A549 (cell line): Measurements from ENCODE around the gene IGF2.

Experiments used
- CTCF ChIP-seq: fragments of >200 bp; sonication (Bioruptor Twin); formaldehyde crosslinking; IDR thresholded peaks from 3 replicates; pipeline ENCODE4 v1.5.1; 2016
- JUN ChIP-seq, 2 experiments: fragments of >200 bp; sonication (Bioruptor Twin); formaldehyde crosslinking; IDR thresholded peaks; 2 replicates in 1 of 2; 3 replicates in 1 of 2; pipeline ENCODE4 v1.6.1; 2016 to 2017
- KDM1A ChIP-seq: fragments of 200-600 bp; sonication (generic); IDR thresholded peaks from 2 replicates; pipeline ENCODE4 v1.6.1; 2016; ENCODE audit warnings: low read depth, mild to moderate bottlenecking
- POLR2AphosphoS2 ChIP-seq: conservative IDR thresholded peaks from 2 replicates; pipeline ENCODE4 v1.6.1; 2012; ENCODE audit warnings: low read length, improper control_type of control experiment, inconsistent platforms

DNA sequence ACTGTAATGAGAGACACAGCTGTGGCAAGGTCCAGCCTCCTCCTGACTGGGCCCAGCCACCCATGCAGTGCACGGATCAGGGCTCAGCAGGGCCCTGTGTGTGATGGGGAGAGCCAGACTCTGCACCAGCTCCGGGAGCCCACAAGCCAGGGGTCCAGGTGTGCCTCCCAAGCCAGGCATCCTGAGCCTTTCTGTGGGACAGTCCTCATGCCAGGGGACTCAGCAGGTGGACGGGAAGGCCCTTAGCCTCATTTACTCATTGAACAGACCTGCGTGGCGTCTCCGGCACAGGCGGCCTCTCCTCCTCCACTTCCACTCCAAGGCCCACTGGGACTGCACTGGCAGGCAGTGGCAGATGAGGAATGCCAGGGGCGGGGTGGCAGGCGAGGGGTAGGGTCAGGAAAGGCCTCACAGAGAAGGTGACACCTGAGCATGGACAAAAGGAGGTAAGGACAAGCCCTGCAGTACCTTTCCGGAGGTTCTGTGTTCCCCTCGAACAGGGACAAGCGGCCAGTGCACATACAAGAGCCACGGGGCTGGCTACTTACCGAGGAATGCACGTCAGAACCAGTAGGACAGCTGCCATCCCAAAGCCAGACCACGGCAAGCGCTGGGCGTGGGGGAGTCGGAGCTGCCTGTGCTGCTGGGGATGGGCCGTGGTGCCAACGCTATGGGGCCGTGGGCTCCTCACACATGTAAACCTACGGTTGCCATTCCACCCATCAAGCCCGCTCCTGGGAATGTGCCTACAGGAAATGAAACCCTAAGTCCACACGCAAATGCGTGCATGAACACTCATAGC, 52.7 kb downstream of the IGF2 start:
- TF ChIP-seq CTCF (no peak), JUN (IDR thresholded peaks at IDR 0.05) (no peak), POLR2AphosphoS2 (no peak), KDM1A (no peak)
